H1 (cell line): ENCODE data around the gene HDAC9. TPM values are rescaled to one million over a fixed set of nuclear protein-coding genes. Genes with fewer than 3 reads are reported as not detected.
A peak's percentile ranks its signal among the peaks of the same experiment; 100 is the strongest.

Experiments
- CTCF ChIA-PET: fragments of 300-600 bp; sonication (Branson Sonifier 250); formaldehyde crosslinking; loops from one replicate; lab custom pipeline; 2021; ENCODE audit not compliant: partially characterized antibody; lab: Charles Lee
- POLR2A ChIA-PET: fragments of 300-600 bp; sonication (Branson Sonifier 250); formaldehyde crosslinking; loops from one replicate; lab custom pipeline; 2021; ENCODE audit warnings: inconsistent platforms; ENCODE audit not compliant: partially characterized antibody; lab: Charles Lee
- DNase-seq, 2 experiments: peaks; one replicate each; pipeline versions ENCODE4 v3.0.0 to v3.0.0-alpha.2; 2010 to 2022; ENCODE audit warnings: low spot score in 2 of 2, low read depth in 1 of 2, mixed read lengths in 1 of 2
- FAIRE-seq: peaks from 2 replicates; lab custom pipeline; 2011; peaks lifted over from hg19 to GRCh38; lab: Jason Lieb, UNC
- H2AFZ ChIP-seq: 2 replicates; pipeline ENCODE4 v1.8.1; 2012; ENCODE audit warnings: low read length, inconsistent platforms
- H2AK5ac ChIP-seq: 2 replicates; pipeline ENCODE4 v1.6.1; 2013; ENCODE audit warnings: low read depth, low read length
- H2BK120ac ChIP-seq: replicated peaks from 2 replicates; pipeline ENCODE3; 2013; ENCODE audit warnings: low read depth, low read length, inconsistent platforms
- H2BK12ac ChIP-seq: 2 replicates; pipeline ENCODE4 v1.6.1; 2013; ENCODE audit warnings: low read depth, low read length
- H2BK15ac ChIP-seq: 2 replicates; pipeline ENCODE4 v1.6.1; 2013; ENCODE audit warnings: low read length
- H2BK20ac ChIP-seq: 2 replicates; pipeline ENCODE4 v1.6.1; 2013; ENCODE audit warnings: low read length
- H2BK5ac ChIP-seq: 2 replicates; pipeline ENCODE4 v1.6.1; 2013; ENCODE audit warnings: low read depth, low read length
- H3K14ac ChIP-seq: 2 replicates; pipeline ENCODE4 v1.6.1; 2013; ENCODE audit warnings: inconsistent platforms; ENCODE audit not compliant: insufficient read length
- H3K18ac ChIP-seq: 2 replicates; pipeline ENCODE4 v1.6.1; 2013; ENCODE audit warnings: low read length; ENCODE audit errors: extremely low read depth
- H3K23ac ChIP-seq: 2 replicates; pipeline ENCODE4 v1.6.1; 2013; ENCODE audit warnings: inconsistent platforms; ENCODE audit not compliant: insufficient read length
- H3K23me2 ChIP-seq: 2 replicates; pipeline ENCODE4 v1.6.1; 2013; ENCODE audit warnings: low read depth, low read length
- H3K27ac ChIP-seq: 2 replicates; pipeline ENCODE4 v1.6.1; 2011; ENCODE audit warnings: low read depth, low read length, inconsistent platforms
- H3K27me3 ChIP-seq, 4 experiments: replicated peaks in 1 of 4; 1 replicate in 1 of 4; 2 replicates in 3 of 4; pipeline versions ENCODE4 v1.6.1 to v1.8.1; 2011 to 2013; ENCODE audit warnings: low read length in 3 of 4, mild to moderate bottlenecking in 3 of 4, inconsistent platforms in 2 of 4, mixed read lengths in 2 of 4, moderate library complexity in 1 of 4; ENCODE audit not compliant: control insufficient read depth in 3 of 4, insufficient read depth in 3 of 4; ENCODE audit errors: extremely low read depth in 1 of 4
- H3K36me3 ChIP-seq, 4 experiments: 2 replicates each; pipeline versions ENCODE4 v1.6.1 to v1.8.1; 2011 to 2013; ENCODE audit warnings: mild to moderate bottlenecking in 4 of 4, low read length in 3 of 4, moderate library complexity in 2 of 4, control low read depth in 1 of 4, inconsistent platforms in 1 of 4; ENCODE audit not compliant: insufficient read depth in 4 of 4, control insufficient read depth in 2 of 4
- H3K4ac ChIP-seq: replicated peaks from 2 replicates; pipeline ENCODE3; 2013; ENCODE audit warnings: low read length, low read depth, mixed read lengths, inconsistent platforms; ENCODE audit not compliant: insufficient read length
- H3K4me1 ChIP-seq, 4 experiments: replicated peaks in 1 of 4; 1 replicate in 1 of 4; 2 replicates in 3 of 4; pipeline versions ENCODE4 v1.6.1 to v1.8.1; 2011 to 2013; ENCODE audit warnings: low read length in 3 of 4, inconsistent platforms in 2 of 4, mixed read lengths in 1 of 4; ENCODE audit not compliant: insufficient read depth in 4 of 4, control insufficient read depth in 3 of 4
- H3K4me2 ChIP-seq, 2 experiments: 2 replicates each; pipeline versions ENCODE4 v1.6.1 to v1.8.1; 2011 to 2013; ENCODE audit warnings: low read depth in 2 of 2, low read length in 2 of 2, control low read depth in 1 of 2, inconsistent platforms in 1 of 2, mild to moderate bottlenecking in 1 of 2; ENCODE audit not compliant: insufficient read depth in 1 of 2
- H3K4me3 ChIP-seq, 4 experiments: fragments of 200-600, 300-600 bp in 1 of 4; sonication (generic), shearing (Covaris generic), sonication (Bioruptor Twin) in 1 of 4; 2 replicates each; pipeline versions ENCODE4 v1.5.1 to v1.8.1; 2011 to 2016; ENCODE audit warnings: low read length in 4 of 4, low read depth in 3 of 4, control low read depth in 2 of 4, inconsistent platforms in 2 of 4, mild to moderate bottlenecking in 2 of 4, mixed read lengths in 1 of 4, moderate library complexity in 1 of 4; ENCODE audit not compliant: insufficient read depth in 2 of 4; ENCODE audit errors: extremely low read depth in 1 of 4
- H3K56ac ChIP-seq: replicated peaks from 2 replicates; pipeline ENCODE3; 2013; ENCODE audit warnings: low read depth, mild to moderate bottlenecking, mixed read lengths, low read length, inconsistent platforms; ENCODE audit not compliant: insufficient read length
- H3K79me1 ChIP-seq: 2 replicates; pipeline ENCODE4 v1.6.1; 2013; ENCODE audit warnings: low read depth, low read length, control low read depth
- H3K79me2 ChIP-seq, 2 experiments: 2 replicates each; pipeline versions ENCODE4 v1.6.1 to v1.8.1; 2012 to 2013; ENCODE audit warnings: low read length in 2 of 2, mild to moderate bottlenecking in 2 of 2, inconsistent platforms in 1 of 2; ENCODE audit not compliant: insufficient read depth in 2 of 2, control insufficient read depth in 1 of 2
- H3K9ac ChIP-seq, 4 experiments: replicated peaks in 1 of 4; 1 replicate in 1 of 4; 2 replicates in 3 of 4; pipeline versions ENCODE4 v1.6.1 to v1.8.1; 2011 to 2013; ENCODE audit warnings: low read depth in 3 of 4, low read length in 3 of 4, control low read depth in 2 of 4, mild to moderate bottlenecking in 2 of 4, moderate library complexity in 2 of 4, inconsistent platforms in 1 of 4; ENCODE audit errors: extremely low read depth in 1 of 4
- H3K9me3 ChIP-seq, 2 experiments: 2 replicates each; pipeline versions ENCODE4 v1.6.1 to v1.8.1; 2012 to 2013; ENCODE audit warnings: mild to moderate bottlenecking in 2 of 2, moderate library complexity in 2 of 2, control low read depth in 1 of 2, inconsistent platforms in 1 of 2, low read depth in 1 of 2, low read length in 1 of 2, mixed read lengths in 1 of 2; ENCODE audit not compliant: insufficient read depth in 2 of 2
- H4K20me1 ChIP-seq, 2 experiments: replicated peaks in 1 of 2; 2 replicates each; pipeline versions ENCODE3 to v1.8.1; 2011 to 2013; ENCODE audit warnings: inconsistent platforms in 2 of 2, low read length in 2 of 2, mild to moderate bottlenecking in 1 of 2; ENCODE audit not compliant: insufficient read depth in 2 of 2, control insufficient read depth in 1 of 2
- H4K5ac ChIP-seq: 2 replicates; pipeline ENCODE4 v1.6.1; 2013; ENCODE audit warnings: low read length, low read depth, mixed read lengths, inconsistent platforms; ENCODE audit not compliant: insufficient read length
- H4K8ac ChIP-seq: 2 replicates; pipeline ENCODE4 v1.8.0; 2013; ENCODE audit warnings: mild to moderate bottlenecking, moderate library complexity, low read length, inconsistent platforms; ENCODE audit not compliant: insufficient read depth; ENCODE audit errors: extremely low read depth
- H4K91ac ChIP-seq: replicated peaks from 2 replicates; pipeline ENCODE3; 2013; ENCODE audit warnings: low read length, mixed read lengths, inconsistent platforms; ENCODE audit not compliant: insufficient read length
- RNF2 ChIP-seq: fragments of 200-900, 300-1000 bp; sonication (generic); IDR thresholded peaks from 2 replicates; pipeline ENCODE4 v1.7.1; 2016; ENCODE audit warnings: borderline replicate concordance, low read depth, mild to moderate bottlenecking, antibody characterized with exemption, low read length; ENCODE audit not compliant: poor library complexity, severe bottlenecking; ENCODE audit errors: missing control alignments
- TAF7 ChIP-seq: optimal IDR thresholded peaks from 2 replicates; pipeline ENCODE3; 2011; ENCODE audit warnings: low read depth, mild to moderate bottlenecking, inconsistent platforms, low read length, moderate library complexity, borderline replicate concordance
- WGBS, 2 experiments: shearing (Covaris generic) in 1 of 2; methylation state at CpG; one replicate each; pipeline versions ENCODE4 v1.1.6 to v1.1.7; 2013 to 2015; ENCODE audit warnings: low lambda C conversion rate in 2 of 2, mixed read lengths in 2 of 2, inconsistent platforms in 1 of 2, low coverage in 1 of 2, missing lambda C conversion rate in 1 of 2; ENCODE audit not compliant: insufficient replicate concordance in 2 of 2, insufficient coverage in 1 of 2, insufficient read length in 1 of 2; ENCODE audit errors: extremely low coverage in 1 of 2, missing lambda C conversion rate in 1 of 2; 5-methylcytosine and 5-hydroxymethylcytosine counted together
- polyA plus RNA-seq, 7 experiments: library from polyadenylated mRNA; depleted of rRNA in 3 of 7; stranded (reverse) in 5 of 7; unstranded in 2 of 7; fragments of >200 nt in 5 of 7; fragments of 200-250 nt in 2 of 7; gene quantifications; 1 replicate in 5 of 7; 2 replicates in 1 of 7; 4 replicates in 1 of 7; pipeline versions ENCODE4 v1.2.1 to v1.2.3, GENCODE V29; 2011 to 2013; ENCODE audit warnings: missing spikeins in 2 of 7, mixed read lengths in 2 of 7
- total RNA-seq: library from RNA; stranded (reverse); fragmentation: NEBNext Ultra II Directional; extraction: Animal tissue kit (Norgen Biotek cat#: 25700); gene quantifications from 2 replicates; pipeline ENCODE4 v1.2.1, GENCODE V29; 2021
- TF ChIP-seq, protein P1 (sequence below), 3 experiments: IDR thresholded peaks; 1 replicate in 2 of 3; 2 replicates in 1 of 3; pipeline versions ENCODE4 v1.5.1 to v1.6.1; 2011; ENCODE audit warnings: low read length in 3 of 3, mild to moderate bottlenecking in 3 of 3, inconsistent platforms in 2 of 3, low read depth in 1 of 3, moderate library complexity in 1 of 3; ENCODE audit not compliant: insufficient read depth in 1 of 3; ENCODE audit errors: control extremely low read depth in 1 of 3
- TF ChIP-seq, protein P2 (sequence below): IDR thresholded peaks from 2 replicates; pipeline ENCODE4 v1.6.1; 2011; ENCODE audit warnings: low read depth, mild to moderate bottlenecking, low read length; ENCODE audit not compliant: insufficient read depth
- TF ChIP-seq, protein P3 (sequence below): IDR thresholded peaks from 2 replicates; pipeline ENCODE4 v1.6.1; 2012; ENCODE audit warnings: low read length, inconsistent platforms

The HDAC9 gene
- total and polyA plus RNA-seq, 2 of the 8 experiments (the other 6 are each of a cell fraction or from before 2014, with no cell fraction given): 9.5 to 13.1 TPM

DNA sequence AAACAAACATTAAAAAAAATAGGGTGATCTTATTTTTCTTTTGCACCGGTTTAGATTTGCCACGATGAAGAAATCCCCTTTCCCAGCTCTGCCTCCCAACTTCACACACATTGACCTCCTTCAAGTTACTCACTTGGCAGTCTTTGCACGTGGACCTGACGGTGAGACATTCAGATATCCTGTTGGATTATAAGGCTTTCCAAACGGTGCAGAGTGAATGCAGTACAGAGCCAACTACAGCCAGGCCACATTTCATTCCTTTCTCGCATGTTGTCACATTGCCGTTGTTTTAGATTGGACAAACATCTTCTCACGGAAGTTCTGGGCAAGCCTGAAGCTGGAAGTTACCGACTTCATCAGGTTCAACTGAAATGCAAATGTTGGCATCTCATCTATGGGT is 159.2 kb downstream of the HDAC9 start:
- H3K4me3 ChIP-seq: no peak overlapping the region
- no peaks in the 10 kb centered on the region for H3K27me3 ChIP-seq
- no peak overlapping the region for H4K91ac ChIP-seq
- H3K23me2 ChIP-seq: no peaks in the 10 kb centered on the region
- ChIA-PET POLR2A (no interaction called here), CTCF (interaction anchor here (0.8 to 2.8 kb wide), 5 partner anchors 11 to 306 kb away, joined by 3 to 15 read pairs (median 3); no protein-coding TSS in a partner anchor)
- no peaks in the 10 kb centered on the region for H4K20me1 ChIP-seq
- WGBS, 2 experiments: 90% methylated on average over 9 of the region's 9 CpGs; no CpG with 5 or more reads in 1 of the 2 experiments
- H3K79me2 ChIP-seq: no peaks in the 10 kb centered on the region
- no peaks in the 10 kb centered on the region for H3K4me1 ChIP-seq
- no peak overlapping the region for H2AFZ ChIP-seq
- H2AK5ac ChIP-seq: no peak overlapping the region
- no peak overlapping the region for H2BK15ac ChIP-seq
- H3K4ac ChIP-seq: no peak overlapping the region
- H3K23ac ChIP-seq: no peak overlapping the region
- peak; percentile 39 for FAIRE-seq
- no peak overlapping the region for H3K18ac ChIP-seq
- TF ChIP-seq, protein P1, sequence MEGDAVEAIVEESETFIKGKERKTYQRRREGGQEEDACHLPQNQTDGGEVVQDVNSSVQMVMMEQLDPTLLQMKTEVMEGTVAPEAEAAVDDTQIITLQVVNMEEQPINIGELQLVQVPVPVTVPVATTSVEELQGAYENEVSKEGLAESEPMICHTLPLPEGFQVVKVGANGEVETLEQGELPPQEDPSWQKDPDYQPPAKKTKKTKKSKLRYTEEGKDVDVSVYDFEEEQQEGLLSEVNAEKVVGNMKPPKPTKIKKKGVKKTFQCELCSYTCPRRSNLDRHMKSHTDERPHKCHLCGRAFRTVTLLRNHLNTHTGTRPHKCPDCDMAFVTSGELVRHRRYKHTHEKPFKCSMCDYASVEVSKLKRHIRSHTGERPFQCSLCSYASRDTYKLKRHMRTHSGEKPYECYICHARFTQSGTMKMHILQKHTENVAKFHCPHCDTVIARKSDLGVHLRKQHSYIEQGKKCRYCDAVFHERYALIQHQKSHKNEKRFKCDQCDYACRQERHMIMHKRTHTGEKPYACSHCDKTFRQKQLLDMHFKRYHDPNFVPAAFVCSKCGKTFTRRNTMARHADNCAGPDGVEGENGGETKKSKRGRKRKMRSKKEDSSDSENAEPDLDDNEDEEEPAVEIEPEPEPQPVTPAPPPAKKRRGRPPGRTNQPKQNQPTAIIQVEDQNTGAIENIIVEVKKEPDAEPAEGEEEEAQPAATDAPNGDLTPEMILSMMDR (IDR thresholded peaks at IDR 0.05; ENCODE audit: control extremely low read depth in 1 of 3, insufficient read depth in 1 of 3, low read depth in 1 of 3, low read length in 3 of 3): no peak
- TF ChIP-seq TAF7 (no peak), RNF2 (no peak)
- TF ChIP-seq, protein P2, sequence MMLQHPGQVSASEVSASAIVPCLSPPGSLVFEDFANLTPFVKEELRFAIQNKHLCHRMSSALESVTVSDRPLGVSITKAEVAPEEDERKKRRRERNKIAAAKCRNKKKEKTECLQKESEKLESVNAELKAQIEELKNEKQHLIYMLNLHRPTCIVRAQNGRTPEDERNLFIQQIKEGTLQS: no peak
- TF ChIP-seq, protein P3, sequence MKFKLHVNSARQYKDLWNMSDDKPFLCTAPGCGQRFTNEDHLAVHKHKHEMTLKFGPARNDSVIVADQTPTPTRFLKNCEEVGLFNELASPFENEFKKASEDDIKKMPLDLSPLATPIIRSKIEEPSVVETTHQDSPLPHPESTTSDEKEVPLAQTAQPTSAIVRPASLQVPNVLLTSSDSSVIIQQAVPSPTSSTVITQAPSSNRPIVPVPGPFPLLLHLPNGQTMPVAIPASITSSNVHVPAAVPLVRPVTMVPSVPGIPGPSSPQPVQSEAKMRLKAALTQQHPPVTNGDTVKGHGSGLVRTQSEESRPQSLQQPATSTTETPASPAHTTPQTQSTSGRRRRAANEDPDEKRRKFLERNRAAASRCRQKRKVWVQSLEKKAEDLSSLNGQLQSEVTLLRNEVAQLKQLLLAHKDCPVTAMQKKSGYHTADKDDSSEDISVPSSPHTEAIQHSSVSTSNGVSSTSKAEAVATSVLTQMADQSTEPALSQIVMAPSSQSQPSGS: no peak
- H2BK120ac ChIP-seq: no peak overlapping the region
- no peaks in the 10 kb centered on the region for H3K9me3 ChIP-seq
- H3K79me1 ChIP-seq: no peaks in the 10 kb centered on the region
- no peak overlapping the region for H2BK20ac ChIP-seq
- no peaks in the 10 kb centered on the region for H3K36me3 ChIP-seq
- H4K8ac ChIP-seq: no peak overlapping the region
- H4K5ac ChIP-seq: no peak overlapping the region
- no peak overlapping the region for H3K4me2 ChIP-seq
- H3K9ac ChIP-seq: no peak overlapping the region
- H2BK5ac ChIP-seq: no peak overlapping the region
- H2BK12ac ChIP-seq: no peak overlapping the region
- no peak overlapping the region for H3K56ac ChIP-seq
- DNase-seq: no peak
- H3K27ac ChIP-seq: no peak overlapping the region
- no peak overlapping the region for H3K14ac ChIP-seq
